Stimulated activated CD8-positive, alpha-beta memory T cell treated with anti-CD3 and anti-CD28 coated beads, Interleukin-15, amount 100 ng/mL, for 4 hours (primary cell): ENCODE data around the gene CNGB1.
"Not testable (repeated sequence)": the region's sequence is repeated elsewhere in the genome, so short reads cannot be mapped to it uniquely, and the experiment has no call there.

Experiments
- DNase-seq, 2 donors: peaks; one replicate each; pipeline ENCODE4 v3.0.0-alpha.2; 2020; ENCODE audit warnings: low read depth in 2 of 2

CNGB1 gene

GRCh38 chr16:57952909-57953308 lies 18.0 kb downstream of the CNGB1 start:
- no peak for DNase-seq

GRCh38 chr16:57951204-57951960 lies 19.5 kb downstream of the CNGB1 start:
- DNase-seq, result no peak

- DNase-seq, result no peak
These were observed 20.5 kb downstream of the CNGB1 start for GRCh38 chr16:57950382-57950781.

GRCh38 chr16:57949595-57950238 lies 21.2 kb downstream of the CNGB1 start:
- DNase-seq, result no peak

- DNase-seq, result no peak
These were observed 21.9 kb downstream of the CNGB1 start for GRCh38 chr16:57949013-57949412.

- no peak for DNase-seq
These were observed 22.9 kb downstream of the CNGB1 start for GRCh38 chr16:57948027-57948426.

GRCh38 chr16:57947261-57947660 lies 23.7 kb downstream of the CNGB1 start:
- DNase-seq, result no peak

- DNase-seq, result no peak
These were observed 24.6 kb downstream of the CNGB1 start for GRCh38 chr16:57946181-57946801.

- no peak for DNase-seq
These were observed 25.2 kb downstream of the CNGB1 start for GRCh38 chr16:57945740-57946138.

- no peak for DNase-seq
These were observed 25.8 kb downstream of the CNGB1 start for GRCh38 chr16:57944970-57945739.

GRCh38 chr16:57943381-57943780 lies 27.5 kb downstream of the CNGB1 start:
- DNase-seq, result not testable (repeated sequence)

GRCh38 chr16:57941901-57942300 lies 29.0 kb downstream of the CNGB1 start:
- DNase-seq, result not testable (repeated sequence)

- no peak for DNase-seq
These were observed 29.8 kb downstream of the CNGB1 start for GRCh38 chr16:57941016-57941664.

- no peak for DNase-seq
These were observed 30.5 kb downstream of the CNGB1 start for GRCh38 chr16:57940382-57940966.

- DNase-seq, result no peak
These were observed 31.1 kb downstream of the CNGB1 start for GRCh38 chr16:57939872-57940224.

- DNase-seq, result no peak
These were observed 31.7 kb downstream of the CNGB1 start for GRCh38 chr16:57938936-57939871.

- DNase-seq, result no peak
These were observed 32.4 kb downstream of the CNGB1 start for GRCh38 chr16:57938484-57938883.

GRCh38 chr16:57937861-57938260 lies 33.1 kb downstream of the CNGB1 start:
- DNase-seq, result no peak

- DNase-seq, result no peak
These were observed 35.0 kb downstream of the CNGB1 start for GRCh38 chr16:57935904-57936303.

- DNase-seq, result no peak
These were observed 40.4 kb downstream of the CNGB1 start for GRCh38 chr16:57930533-57930932.
